Measurements from ENCODE around the gene CTSW.
"Not testable (repeated sequence)": the region's sequence is repeated elsewhere in the genome, so short reads cannot be mapped to it uniquely, and the experiment has no call there.

CTSW gene

DNA sequence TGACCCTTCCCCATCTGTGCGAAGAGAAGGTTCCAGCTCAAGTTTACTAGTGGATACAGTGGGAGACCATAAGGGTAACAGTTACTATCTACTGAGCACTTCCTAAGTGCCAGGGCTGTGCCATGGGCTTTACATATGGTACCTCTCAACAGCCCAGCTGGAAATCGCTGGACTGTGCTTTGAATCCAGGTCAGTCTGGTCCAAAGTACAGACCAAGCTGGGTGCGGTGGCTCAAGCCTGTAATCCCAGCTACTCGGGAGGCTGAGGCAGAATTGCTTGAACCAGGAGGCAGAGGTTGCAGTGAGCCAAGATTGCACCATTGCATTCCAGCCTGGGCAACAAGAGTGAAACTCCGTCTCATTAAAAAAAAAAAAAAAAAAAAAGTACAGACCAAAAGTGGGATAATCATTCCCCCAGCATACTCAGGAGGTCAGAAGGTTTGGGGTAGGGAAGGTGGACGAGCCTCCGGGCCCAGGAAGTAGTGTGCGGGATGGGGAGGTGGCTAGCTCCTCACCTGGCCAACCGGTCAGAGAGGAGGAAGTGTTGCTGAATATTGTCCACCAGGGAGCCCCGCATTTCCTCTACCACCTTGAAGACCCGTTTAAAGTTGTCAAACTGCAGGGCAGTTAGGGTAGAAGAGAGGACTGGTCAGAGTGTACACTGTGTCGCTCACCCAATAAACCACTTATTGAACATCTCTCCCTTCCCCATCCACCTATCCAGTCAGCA, 6.3 kb downstream of the CTSW start:
- DNase-seq (ENCODE audit: low spot score) = no peak

DNA sequence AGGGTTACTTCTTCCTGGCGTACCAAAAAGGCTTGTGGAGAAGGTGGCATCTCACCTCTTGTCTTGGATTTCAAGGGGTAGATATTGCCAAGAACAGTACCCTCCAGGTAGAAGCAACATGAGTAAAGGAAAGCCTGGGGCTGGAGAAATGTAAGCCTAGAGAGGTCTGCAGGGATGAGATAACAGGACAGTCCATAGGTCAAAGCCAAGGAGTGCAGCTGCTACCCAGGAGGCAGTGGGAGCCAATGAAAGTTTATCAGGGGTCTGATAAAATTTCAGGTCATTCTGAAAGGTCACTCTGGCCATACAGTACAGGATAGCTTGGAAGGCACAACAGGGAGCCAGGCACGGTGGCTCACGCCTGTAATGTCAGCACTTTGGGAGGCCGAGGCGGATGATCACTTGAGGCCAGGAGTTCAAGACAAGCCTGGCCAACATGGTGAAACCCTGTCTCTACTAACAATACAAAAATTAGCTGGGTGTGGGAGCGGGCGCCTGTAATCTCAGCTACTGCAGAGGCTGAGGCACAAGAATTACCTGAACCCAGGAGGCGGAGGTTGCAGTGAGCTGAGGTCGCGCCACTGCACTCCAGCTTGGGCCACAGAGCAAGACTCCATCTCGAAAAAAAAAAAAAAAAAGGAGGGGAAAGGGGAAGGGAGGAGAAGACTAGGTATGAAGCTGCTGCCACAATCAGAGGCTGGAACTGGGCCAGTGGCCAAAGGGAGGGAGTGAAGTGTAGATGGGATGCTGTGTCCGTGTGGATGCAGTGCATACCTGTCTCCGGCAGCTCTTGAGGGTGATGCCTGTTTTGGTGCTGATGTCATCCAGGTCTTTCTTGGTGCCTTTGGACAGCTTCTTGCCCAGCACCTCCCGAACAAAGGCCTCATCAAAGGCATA, 7.4 kb downstream of the CTSW start:
- DNase-seq (ENCODE audit: low spot score) = no peak

DNA sequence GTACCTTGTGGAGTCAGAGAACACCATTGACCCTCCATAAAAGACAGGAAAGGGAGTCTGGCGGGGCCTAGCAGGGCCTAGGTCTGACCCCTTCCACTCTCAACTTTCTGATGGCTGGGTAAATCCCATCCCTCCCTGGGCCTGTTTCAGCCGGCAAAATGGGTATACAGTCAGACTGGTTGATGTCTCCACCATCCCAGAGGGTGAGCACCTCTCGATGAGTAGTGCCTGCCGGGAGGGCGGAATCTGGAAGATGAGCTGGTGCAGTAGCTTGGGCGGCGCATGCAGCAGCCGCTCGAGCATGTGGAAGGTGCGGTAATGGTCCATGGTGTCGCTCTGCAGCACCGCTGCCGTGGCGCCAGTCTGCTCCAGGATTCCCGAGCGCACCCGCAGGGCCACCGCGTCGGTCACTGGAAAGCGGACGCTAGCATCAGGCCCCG, 8.1 kb downstream of the CTSW start:
- DNase-seq (ENCODE audit: low spot score) = peak; percentile 73

DNA sequence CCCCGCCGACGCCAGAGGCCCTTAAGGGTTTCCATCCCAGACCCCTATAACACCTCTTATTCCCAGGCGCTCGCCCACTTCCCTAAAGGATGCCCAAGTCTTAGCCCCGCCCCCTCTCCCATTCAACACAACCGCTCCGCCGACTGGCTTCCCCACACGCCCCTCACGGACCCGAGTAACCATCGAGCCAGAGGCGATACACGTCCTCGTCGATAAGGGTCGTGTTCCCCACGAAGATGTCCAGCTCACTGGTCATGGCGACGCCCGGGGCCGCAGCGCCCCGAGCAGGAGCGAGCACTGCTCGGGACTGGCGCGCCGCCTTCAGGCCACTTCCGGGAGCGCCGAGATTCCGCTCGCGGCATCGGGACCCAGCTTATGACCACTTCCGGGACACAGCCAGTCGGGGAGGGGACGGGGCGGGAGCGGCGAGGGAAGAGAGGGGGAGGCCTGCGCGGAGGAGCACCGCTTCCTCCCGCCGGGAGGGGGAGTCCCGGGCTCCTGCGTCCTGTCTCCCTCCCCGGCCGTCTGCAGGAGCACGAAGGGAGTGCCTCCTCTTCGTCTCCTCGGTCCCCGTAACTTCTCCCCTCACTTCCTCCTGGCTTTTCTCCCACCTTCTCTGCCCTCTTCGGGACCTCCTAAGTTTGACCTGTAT, 8.7 kb downstream of the CTSW start, which contains the start of gene FIBP:
TSS of gene FIBP (minus strand) at position 309 of the 652 bp plus-strand sequence. CDS start at position 256, 53 bp downstream.
- peak; percentile 97 for DNase-seq (ENCODE audit: low spot score)

DNA sequence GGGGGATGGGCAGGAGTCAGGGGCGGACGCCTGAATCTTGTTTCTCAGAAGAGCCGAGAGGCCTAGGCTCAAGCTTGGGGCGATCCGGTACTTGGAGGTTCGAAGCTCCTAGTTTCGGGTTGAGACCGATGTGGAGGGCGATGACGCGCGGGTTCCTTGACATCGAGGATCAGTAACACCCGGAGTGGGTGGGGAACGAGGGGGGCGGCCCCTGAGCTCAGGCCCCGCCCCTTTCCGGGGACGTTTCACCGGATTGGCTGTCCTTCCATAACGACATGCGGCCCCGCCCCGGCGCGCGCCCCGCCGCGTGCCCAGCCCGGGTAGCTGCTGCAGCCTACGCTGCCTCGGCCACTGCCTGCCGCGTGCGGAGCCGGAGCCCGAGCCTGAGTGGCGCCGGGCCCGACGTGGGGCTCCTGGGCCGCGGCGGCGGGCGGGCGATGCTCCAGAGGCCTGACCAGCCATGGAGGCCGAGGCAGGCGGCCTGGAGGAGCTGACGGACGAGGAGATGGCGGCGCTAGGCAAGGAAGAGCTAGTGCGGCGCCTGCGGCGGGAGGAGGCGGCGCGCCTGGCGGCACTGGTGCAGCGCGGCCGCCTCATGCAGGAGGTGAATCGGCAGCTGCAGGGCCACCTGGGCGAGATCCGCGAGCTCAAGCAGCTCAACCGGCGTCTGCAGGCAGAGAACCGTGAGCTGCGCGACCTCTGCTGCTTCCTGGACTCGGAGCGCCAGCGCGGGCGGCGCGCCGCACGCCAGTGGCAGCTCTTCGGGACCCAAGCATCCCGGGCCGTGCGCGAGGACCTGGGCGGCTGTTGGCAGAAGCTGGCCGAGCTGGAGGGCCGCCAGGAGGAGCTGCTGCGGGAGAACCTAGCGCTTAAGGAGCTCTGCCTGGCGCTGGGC, 10.9 kb downstream of the CTSW start, which contains the start of gene CCDC85B:
TSS of gene CCDC85B (plus strand) at position 350 of the 895 bp plus-strand sequence. CDS start at position 461, 111 bp downstream.
- DNase-seq (ENCODE audit: low spot score) = peak; percentile 96

DNA sequence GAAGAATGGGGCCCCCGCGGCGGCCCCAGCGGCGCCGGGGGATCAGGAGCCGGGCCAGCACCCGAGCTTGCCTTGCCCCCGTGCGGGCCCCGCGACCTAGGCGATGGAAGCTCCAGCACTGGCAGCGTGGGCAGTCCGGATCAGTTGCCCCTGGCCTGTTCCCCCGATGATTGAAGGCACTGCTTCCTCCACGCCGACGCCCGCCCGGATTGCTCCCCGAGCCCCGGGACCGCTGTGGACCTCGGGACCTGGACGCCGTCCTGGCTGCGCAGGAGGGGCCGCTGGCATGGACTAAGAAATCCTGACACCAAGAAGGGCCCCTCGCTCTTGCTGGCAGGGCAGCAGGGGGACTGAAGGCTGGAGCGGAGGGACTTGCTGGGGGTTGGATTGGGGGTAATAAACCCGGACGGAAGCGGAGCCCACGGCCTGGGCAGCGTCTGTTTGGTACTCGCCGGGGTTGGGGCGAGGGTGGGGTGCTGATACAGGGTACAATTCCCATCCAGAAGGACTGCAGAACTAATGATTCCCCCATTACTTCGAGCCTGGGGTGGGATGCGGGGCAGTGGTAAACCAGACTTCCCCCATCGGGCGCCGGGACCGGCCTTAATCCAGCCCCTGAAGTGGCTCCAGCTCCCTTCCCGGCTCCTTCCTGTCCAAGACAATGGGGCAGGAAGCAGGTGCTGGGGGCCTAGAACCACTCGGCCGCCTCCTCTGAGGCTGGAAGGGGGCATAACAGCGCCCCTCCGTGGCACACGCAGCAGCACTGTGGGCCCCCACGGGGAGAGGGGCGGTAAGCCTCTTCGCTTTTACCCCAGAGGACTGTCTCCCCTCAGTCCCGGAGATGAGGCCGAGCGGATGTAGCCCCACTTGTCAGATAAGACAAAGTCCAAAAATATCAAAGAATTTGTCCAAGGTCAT, 11.8 kb downstream of the CTSW start:
- DNase-seq (ENCODE audit: low spot score) = no peak

DNA sequence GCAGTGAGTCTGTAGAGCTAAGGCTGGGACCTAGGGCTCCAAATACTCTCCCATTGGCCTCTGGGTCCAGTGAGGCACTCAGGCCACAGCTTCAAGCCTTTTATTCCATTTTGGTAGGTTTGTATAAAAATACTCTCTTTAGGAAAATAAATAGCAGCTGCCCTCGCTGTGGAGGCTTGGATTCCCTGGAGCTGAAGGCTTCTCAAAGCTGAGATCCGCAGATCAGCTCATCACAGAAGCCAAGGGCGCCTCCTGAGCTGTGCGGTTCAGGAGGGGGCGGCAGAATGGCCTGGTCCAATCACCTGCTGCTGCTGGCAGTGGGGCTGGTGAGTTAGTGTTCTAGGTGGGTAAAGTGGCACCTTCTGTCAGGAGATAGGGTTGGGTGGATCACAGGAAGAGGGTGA, 12.5 kb downstream of the CTSW start:
- DNase-seq (ENCODE audit: low spot score) = not testable (repeated sequence)

DNA sequence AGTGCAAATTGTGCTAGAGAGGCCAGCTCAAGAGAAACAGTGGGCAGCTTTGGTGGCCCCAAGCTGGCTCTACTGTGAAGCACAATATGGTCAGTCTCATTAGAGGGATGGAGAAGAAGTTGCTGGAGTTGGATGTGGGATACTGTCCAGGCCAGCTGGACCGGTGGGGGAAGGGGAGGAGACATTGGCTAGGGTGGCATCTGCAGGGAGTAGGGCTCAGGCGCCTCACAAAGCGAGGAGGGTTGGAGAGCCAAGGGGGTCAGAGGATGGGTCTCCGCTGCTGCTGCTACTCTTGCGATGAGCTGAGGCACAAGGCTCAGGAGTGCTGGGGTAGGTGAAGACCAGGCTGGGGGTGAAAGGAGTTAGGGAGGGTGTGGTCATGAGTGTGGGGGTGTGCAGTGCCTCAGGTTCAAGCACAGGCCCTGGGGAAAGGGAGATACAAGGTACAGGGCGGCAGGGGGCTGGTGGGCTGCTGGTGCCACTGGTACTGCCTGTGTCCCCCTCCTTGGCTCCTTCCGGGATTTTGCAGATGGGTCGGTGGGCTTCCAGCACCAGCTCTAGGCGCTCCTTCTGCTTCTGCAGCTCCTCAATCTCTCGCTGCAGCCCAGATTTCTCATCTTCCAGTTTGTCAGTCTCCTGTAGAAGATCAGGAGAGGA, 13.2 kb downstream of the CTSW start:
- DNase-seq (ENCODE audit: low spot score) = no peak

DNA sequence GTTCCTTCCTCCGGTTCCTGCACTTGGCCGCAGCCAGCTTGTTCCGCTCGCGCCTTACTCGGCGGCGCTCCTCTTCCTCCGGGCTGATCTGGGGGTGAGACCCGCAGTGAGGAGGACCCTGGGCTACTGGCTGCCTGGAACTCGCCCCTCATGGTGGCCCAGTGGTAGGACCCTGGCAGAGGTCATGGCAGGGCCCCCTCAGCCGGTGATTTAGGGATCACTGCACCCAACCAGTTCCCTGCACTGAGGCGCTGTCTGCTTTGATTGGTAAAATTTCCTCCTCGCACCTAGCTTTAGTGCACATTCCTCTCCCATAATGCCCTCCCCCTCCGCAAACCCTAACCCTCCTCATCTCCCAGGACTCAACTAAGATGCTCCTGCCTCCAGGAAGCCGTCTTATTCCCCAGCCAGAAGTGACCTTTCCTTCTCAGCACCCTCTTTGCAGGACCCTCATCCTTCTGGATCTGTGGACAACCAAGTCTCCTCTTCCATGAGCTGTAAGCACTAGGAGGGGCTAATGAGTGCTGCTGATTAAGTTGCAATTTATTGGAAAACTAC, 14.5 kb downstream of the CTSW start:
- no peak for DNase-seq (ENCODE audit: low spot score)

DNA sequence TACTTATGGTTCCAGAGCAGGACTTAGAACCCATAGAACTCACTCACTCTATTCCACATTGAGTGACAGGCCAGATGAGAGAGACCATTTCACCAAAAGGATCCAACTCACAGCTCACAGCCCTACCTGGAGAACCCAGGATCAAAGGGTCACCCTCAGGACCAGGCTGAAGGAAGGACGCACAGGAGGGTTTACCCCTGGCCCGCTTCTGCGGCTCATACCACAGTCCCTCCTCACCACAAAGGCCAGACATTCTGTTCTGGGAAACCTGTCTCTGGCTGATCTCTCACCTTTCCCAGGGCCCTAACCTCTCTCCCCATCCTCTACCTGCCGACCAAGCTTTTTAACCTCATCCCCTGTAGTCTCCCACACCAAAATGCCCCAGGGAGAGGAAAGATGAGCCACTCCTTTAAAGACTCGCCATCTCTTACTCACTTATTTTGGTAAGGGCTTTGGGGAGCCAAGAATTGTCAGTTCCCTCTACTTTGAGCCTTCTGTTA, 15.9 kb downstream of the CTSW start:
- DNase-seq (ENCODE audit: low spot score) = no peak

DNA sequence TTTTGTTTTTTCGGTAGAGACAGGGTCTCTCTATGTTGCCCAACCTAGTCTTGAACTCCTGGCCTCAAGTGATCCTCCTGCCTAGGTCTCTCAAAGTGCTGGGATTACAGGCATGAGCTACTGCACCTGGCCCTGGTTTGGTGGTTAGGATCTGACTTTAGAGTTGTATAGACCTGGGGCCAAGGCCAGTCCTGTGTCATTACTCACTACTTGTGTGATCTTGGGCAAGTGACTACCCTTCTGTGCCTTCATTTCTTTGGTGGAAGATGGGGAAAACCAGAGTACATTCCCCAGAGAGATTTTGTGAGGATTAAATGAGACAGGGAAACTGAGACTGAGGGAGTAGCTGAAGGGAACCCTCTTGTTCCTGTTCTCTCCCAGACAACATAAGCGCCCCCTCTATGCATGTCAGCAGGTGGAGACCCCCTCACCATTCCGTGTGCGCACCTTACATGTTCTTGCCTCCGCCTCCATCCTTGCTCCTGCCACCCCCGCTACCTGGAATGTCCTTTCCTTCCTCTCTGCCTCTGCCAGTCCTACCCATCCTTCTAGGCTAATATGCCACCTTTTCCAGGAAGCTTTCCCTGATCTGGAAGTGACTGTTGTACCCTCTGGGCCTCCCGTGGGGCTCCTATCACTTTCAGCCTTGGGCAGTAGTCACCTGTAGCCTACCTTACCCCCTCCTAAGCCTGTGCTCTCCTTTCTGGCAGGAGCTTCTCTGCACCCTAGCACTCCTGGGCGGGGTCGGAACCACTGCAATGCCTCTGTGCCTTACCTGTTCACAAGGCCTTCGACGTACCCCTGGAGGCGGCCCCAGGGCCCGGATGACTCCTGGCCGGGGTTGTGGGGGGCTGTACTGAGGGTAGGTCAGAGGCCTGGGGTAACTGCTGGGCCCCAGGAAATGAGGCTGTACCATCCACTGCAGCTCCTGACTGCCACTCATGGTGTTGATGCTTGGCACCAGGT, 16.7 kb downstream of the CTSW start:
- no peak for DNase-seq (ENCODE audit: low spot score)

DNA sequence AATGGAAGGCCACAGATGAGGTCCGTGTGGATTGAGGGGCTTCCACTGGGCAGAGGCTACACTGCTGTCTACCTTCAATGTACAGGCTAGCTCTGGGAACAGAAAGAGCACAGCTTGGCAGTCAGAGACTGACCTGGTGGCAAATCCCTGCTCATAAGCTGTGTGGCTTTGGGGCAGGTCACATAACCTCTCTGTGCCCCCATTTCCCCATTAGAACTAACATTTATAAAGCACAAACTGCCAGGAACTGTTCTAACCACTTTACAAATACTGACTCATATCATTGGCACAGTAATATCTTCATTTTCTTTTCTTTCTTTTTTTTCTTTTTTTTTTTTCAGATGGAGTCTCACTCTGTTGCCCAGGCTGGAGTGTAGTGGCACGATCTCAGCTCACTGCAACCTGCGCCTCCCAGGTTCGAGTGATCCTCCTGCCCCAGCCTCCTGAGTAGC, 17.4 kb downstream of the CTSW start:
- no peak for DNase-seq (ENCODE audit: low spot score)

DNA sequence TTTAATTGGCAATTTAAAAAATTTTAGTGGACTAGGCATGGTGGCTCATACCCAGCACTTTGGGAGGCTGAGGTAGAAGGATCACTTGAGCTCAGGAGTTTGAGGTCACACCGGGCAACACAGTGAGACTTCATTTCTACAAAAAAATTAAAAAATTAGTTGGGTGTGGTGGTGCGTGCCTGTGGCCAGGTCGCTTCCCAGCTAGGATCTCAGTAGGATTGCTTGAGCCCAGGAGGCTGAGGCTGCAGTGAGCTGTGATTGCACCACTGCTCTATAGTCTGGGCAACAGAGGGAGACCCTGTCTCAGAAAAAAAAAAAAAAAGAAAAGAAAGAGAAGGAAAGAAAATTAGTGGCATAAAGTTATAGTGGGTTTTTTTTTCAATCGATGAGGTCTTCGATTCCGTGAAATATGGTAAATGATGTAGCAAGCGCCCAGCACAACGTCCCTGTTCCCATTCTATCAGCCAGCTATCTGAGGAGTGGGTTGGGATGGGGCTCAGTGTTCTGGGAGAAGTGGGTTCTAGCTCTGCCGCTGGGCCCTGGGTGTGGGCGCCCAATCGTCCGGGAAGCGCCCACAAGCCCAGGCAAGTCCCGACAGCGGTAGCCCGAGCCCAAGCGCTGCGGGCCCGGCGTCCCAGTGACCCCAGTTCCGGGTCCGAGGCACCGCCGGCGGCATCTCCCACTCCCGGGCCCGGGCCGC, 19.2 kb downstream of the CTSW start:
- no peak for DNase-seq (ENCODE audit: low spot score)

DNA sequence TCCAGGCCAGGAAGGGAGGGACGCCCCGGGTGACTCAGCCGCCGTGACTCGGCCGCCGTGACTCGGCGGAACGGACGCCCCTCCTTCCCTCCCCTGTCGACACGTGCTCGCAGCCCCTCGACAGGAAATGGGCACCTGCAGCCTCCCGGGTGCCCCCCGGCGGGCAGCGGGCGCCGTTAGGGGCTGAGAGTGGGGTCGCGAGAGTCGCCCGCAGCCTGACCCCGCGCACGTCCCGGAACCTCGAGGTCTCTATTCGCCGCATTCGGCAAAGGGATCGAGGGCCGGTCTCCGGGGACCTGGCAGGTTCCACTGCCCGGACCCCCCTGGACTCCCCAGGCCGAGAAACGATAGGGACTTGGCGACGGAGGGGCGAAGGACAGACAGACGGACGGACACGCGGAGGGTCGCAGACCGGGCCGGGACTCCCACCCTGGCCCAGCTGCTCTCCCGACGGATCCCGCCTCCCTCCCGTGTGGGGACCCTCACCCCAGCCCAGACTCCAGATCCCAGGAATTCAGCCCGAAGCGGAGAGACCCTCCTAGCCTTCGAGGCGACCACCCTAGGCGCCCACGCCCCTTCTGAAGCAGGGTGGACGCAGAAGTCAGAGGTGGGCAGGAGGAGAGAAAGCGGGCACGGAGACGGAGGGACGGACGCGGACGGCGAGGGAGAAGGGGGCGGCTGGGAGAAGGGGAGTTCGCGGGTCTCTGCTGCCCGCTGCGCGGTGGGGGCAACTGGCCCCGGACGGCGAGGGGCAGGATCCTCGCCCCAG, 19.9 kb downstream of the CTSW start:
- peak; percentile 92 for DNase-seq (ENCODE audit: low spot score)

DNA sequence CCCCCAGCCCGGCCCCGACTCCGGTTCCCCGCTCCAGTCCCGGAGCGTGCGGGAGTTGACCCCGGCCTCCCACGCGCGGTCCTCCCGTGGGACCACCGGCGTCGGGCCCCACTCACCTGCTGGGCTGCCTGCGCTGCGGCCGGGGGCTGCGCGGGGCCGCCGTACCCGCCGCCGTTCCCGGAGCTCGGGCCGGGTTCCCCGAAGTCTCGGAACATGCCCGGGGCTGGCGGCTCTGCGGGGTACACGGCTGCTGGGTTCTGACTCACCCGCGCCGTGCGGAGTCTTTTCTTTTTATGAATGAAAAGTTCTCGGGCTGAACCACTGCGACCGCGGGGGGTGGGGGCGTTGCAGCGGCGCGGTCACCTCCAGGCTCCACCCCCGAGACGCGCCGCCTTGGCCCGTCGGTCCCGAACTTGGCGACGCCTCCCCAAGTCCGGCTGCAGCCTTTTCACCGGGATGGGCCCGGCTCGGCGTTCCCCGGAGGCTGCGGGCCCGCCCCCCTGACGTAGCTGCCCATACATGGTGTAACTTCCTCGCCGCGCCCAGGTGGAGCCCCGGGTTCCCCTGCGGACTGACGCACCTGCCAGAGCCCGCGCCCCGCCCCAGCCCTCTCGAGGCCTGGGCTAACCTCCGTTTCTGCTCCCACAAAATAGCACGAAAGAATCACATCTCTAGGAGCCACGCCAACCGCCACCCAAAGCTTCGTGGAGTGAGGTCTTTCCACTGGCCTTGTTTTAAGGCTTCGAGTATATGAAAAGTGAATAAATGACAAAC, 20.7 kb downstream of the CTSW start, which contains the start of gene FOSL1:
TSS of gene FOSL1 (minus strand) at position 264 of the 774 bp plus-strand sequence. CDS start at position 215, 49 bp downstream.
- DNase-seq (ENCODE audit: low spot score) = peak; percentile 99

DNA sequence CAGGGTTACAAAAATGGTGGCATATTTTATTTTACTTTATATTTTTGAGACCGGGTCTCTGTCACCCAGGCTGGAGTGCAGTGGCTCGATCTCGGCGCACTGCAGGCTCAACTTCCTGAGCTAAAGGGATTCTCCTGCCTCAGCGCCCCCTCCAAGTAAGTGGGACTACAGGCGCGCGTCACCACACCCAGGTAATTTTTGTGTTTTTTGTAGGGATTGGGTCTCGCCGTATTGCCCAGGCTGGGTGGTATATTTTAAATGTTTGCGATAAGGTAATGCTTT, 21.2 kb downstream of the CTSW start:
- no peak for DNase-seq (ENCODE audit: low spot score)

Data from kidney tubule cell (primary cell).